ENCODE data around the gene PSMD12. TPM values are rescaled to one million over a fixed set of nuclear protein-coding genes. Genes with fewer than 3 reads are reported as not detected.

Gene PSMD12
- polyA plus RNA-seq (2013): 27.0 TPM

DNA sequence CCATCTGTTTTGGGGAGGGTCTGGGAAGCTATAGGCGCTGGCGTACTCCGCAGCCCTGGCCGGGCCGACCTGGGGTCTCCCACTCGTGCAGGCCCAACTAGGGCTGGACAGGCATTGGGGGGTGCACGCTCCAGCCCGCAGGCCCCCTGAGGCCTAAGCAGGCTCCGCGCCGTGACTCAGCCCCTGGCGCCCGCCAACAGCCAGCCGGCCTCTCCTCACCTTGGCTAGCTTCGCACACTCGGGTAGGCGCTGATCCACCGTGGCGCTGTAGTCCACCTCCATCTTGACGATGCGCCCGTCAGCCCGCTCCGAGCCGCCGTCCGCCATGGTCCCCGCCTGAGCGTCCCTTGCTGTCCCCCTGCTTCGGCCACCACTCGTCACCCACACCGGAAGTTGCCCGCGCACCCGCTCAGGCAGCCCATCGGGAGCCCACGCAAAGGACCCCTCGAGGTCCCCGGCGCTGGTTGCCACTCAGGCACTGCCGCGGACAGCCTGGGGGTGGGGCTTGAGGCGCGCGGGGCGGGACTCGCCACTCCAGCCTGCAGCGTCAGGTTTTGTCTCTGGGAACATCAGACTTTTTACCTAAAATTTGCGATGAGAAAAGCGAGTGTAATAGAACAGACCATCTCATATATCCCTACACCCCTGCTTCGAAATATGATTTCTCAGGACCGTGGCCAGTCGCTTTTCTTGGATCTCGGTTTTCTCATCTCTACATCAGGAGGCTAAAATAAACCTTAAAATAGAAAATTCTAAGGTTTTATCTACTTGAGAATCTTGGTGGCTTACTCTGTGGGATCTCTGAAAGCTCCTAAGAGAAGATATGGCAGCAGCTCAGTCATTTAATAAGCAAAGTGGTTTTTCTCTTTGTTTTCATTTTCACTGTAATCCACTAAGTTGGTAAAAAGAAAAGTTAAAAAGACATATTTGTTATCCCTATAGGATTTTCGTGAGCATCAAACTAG lies at the start of gene PSMD12:
Gene PSMD12 (minus strand): TSS at position 385 of the 965 bp plus-strand sequence. CDS start 58 bp downstream, at position 327.
- peak within 1 kb of the TSS; percentile 95 to 98 for H3K27ac ChIP-seq (ENCODE audit: insufficient read depth in 1 of 2, low read depth in 1 of 2, low read length in 2 of 2, poor library complexity in 1 of 2, severe bottlenecking in 2 of 2)
- ChIA-PET POLR2A (interaction anchor here (0.7 to 1.4 kb wide), 2 partner anchors 8 to 11 kb away, joined by 3 to 5 read pairs; partner anchors contain the start of gene PITPNC1), CTCF (interaction anchor here (1.2 to 1.4 kb wide), 3 partner anchors 9 to 108 kb away, joined by 3 to 12 read pairs (median 3); no protein-coding TSS in a partner anchor)
- DNase-seq: peak; percentile 90 to 94 (median 93)
- H3K4me1 ChIP-seq (ENCODE audit: control extremely low read depth in 1 of 4, control insufficient read depth in 4 of 4, insufficient read depth in 4 of 4, low read length in 3 of 4): peaks cover 11 to 42% (median 32%) of the 10 kb centered on the region in 4 experiments
- H3K36me3 ChIP-seq (ENCODE audit: control insufficient read depth in 4 of 4, insufficient read depth in 4 of 4, low read length in 3 of 4): peaks cover 2 to 12% (median 4%) of the 10 kb centered on the region in 4 experiments
- H3K4me3 ChIP-seq (ENCODE audit: control insufficient read depth in 1 of 7, extremely low read depth in 1 of 7, insufficient read depth in 4 of 7, low read depth in 2 of 7, low read length in 6 of 7): peak within 1 kb of the TSS; percentile 87 to 99 (median 97)
- H3K9me3 ChIP-seq (ENCODE audit: control extremely low read depth in 1 of 5, control insufficient read depth in 4 of 5, insufficient read depth in 2 of 5, low read depth in 1 of 5, low read length in 4 of 5): no peaks in the 10 kb centered on the region
- 2% methylated on average over 46 of the region's 55 CpGs for WGBS (ENCODE audit: insufficient coverage)
- H3K27me3 ChIP-seq (replicated peaks in 2 of 5; ENCODE audit: control insufficient read depth in 4 of 5, insufficient read depth in 5 of 5, low read length in 4 of 5): no peaks in the 10 kb centered on the region

DNA sequence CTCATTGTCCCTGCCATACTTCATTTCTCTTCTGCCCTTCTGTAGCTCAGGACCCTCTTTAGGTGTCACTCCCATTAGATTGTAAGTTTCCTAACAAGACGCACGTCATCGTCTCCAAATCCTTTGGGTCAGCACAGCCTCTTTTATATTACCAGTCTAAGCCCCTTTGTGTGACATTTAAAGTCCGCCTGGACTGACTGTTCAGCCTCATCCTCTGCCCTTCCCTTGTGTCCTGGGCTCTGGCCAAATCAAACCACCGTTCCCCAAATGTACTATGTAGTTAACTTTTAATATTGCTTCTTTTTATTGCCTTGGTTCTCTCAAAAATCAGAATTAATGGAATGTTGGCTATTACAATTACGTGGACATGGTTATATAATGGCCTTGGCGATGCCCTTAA lies 48.9 kb upstream of the PSMD12 start:
- DNase-seq: no peak
- H3K27ac ChIP-seq (ENCODE audit: insufficient read depth in 1 of 2, low read depth in 1 of 2, low read length in 2 of 2, poor library complexity in 1 of 2, severe bottlenecking in 2 of 2): no peak overlapping the region
- no peaks in the 10 kb centered on the region for H3K9me3 ChIP-seq (ENCODE audit: control extremely low read depth in 1 of 5, control insufficient read depth in 4 of 5, insufficient read depth in 2 of 5, low read depth in 1 of 5, low read length in 4 of 5)
- H3K36me3 ChIP-seq (ENCODE audit: control insufficient read depth in 4 of 4, insufficient read depth in 4 of 4, low read length in 3 of 4): no peaks in the 10 kb centered on the region
- ChIA-PET CTCF (interaction anchor here (1.0 kb wide), 1 partner anchor 60 kb away, joined by 3 read pairs; no protein-coding TSS in a partner anchor), POLR2A (no interaction called here)
- no CpG with 5 or more reads among the region's 7 CpGs for WGBS (ENCODE audit: insufficient coverage)
- no peak overlapping the region for H3K4me3 ChIP-seq (ENCODE audit: control insufficient read depth in 1 of 7, extremely low read depth in 1 of 7, insufficient read depth in 4 of 7, low read depth in 2 of 7, low read length in 6 of 7)
- H3K4me1 ChIP-seq (ENCODE audit: control extremely low read depth in 1 of 4, control insufficient read depth in 4 of 4, insufficient read depth in 4 of 4, low read length in 3 of 4): peaks cover 0 to 10% (median 1%) of the 10 kb centered on the region in 4 experiments
- no peaks in the 10 kb centered on the region for H3K27me3 ChIP-seq (replicated peaks in 2 of 5; ENCODE audit: control insufficient read depth in 4 of 5, insufficient read depth in 5 of 5, low read length in 4 of 5)

DNA sequence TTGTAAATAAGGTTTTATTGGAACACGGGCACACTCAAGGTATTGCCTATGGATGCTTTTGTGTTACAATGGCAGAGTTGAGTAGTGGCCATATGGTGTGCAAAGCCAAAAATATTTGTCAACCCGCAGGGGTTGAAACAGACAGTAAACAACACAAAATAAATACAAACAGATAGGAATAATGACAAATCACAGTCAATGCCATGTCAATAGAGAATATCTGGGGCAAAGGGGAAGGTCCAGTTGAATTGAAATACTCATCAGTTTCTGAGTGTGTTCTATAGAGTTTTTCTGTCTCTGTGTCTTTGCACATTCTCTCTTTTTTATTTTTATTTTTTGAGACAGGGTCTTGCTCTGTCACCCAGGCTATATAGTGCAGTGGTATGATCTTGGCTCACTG lies 48.2 kb upstream of the PSMD12 start:
- no peak overlapping the region for H3K4me3 ChIP-seq (ENCODE audit: control insufficient read depth in 1 of 7, extremely low read depth in 1 of 7, insufficient read depth in 4 of 7, low read depth in 2 of 7, low read length in 6 of 7)
- DNase-seq: no peak
- H3K36me3 ChIP-seq (ENCODE audit: control insufficient read depth in 4 of 4, insufficient read depth in 4 of 4, low read length in 3 of 4): no peaks in the 10 kb centered on the region
- H3K27ac ChIP-seq (ENCODE audit: insufficient read depth in 1 of 2, low read depth in 1 of 2, low read length in 2 of 2, poor library complexity in 1 of 2, severe bottlenecking in 2 of 2): no peak overlapping the region
- no peaks in the 10 kb centered on the region for H3K9me3 ChIP-seq (ENCODE audit: control extremely low read depth in 1 of 5, control insufficient read depth in 4 of 5, insufficient read depth in 2 of 5, low read depth in 1 of 5, low read length in 4 of 5)
- ChIA-PET CTCF (interaction anchor here (1.0 kb wide), 1 partner anchor 61 kb away, joined by 3 read pairs; no protein-coding TSS in a partner anchor), POLR2A (no interaction called here)
- H3K27me3 ChIP-seq (replicated peaks in 2 of 5; ENCODE audit: control insufficient read depth in 4 of 5, insufficient read depth in 5 of 5, low read length in 4 of 5): no peaks in the 10 kb centered on the region
- peaks cover 0 to 10% (median 1%) of the 10 kb centered on the region in 4 experiments for H3K4me1 ChIP-seq (ENCODE audit: control extremely low read depth in 1 of 4, control insufficient read depth in 4 of 4, insufficient read depth in 4 of 4, low read length in 3 of 4)
- WGBS (ENCODE audit: insufficient coverage): no CpG with 5 or more reads among the region's 2 CpGs

DNA sequence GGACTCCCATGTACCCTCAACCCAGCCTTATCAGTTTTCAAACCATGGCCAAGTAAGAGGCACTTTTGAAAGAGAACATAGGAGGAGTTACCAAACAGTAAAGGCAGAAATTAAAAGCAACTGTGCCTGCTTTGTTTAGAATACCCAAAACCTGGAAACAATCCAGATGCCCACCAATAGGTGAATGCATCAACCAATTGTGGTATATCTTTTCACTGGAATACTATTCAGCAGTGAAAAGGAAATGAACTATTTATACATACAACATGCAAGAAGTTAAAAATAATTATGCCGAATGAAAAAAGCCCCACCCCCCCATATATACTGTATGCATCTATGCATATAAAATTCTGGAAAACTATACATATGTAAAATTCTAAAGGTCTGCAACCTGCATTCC lies 47.8 kb upstream of the PSMD12 start:
- ChIA-PET CTCF (no interaction called here), POLR2A (no interaction called here)
- Histone ChIP-seq H3K4me3 (ENCODE audit: control insufficient read depth in 1 of 7, extremely low read depth in 1 of 7, insufficient read depth in 4 of 7, low read depth in 2 of 7, low read length in 6 of 7) (no peak overlapping the region), H3K27me3 (replicated peaks in 2 of 5; ENCODE audit: control insufficient read depth in 4 of 5, insufficient read depth in 5 of 5, low read length in 4 of 5) (no peaks in the 10 kb centered on the region), H3K4me1 (ENCODE audit: control extremely low read depth in 1 of 4, control insufficient read depth in 4 of 4, insufficient read depth in 4 of 4, low read length in 3 of 4) (peaks cover 0 to 10% (median 1%) of the 10 kb centered on the region in 4 experiments), H3K27ac (ENCODE audit: insufficient read depth in 1 of 2, low read depth in 1 of 2, low read length in 2 of 2, poor library complexity in 1 of 2, severe bottlenecking in 2 of 2) (no peak overlapping the region), H3K36me3 (ENCODE audit: control insufficient read depth in 4 of 4, insufficient read depth in 4 of 4, low read length in 3 of 4) (no peaks in the 10 kb centered on the region), H3K9me3 (ENCODE audit: control extremely low read depth in 1 of 5, control insufficient read depth in 4 of 5, insufficient read depth in 2 of 5, low read depth in 1 of 5, low read length in 4 of 5) (no peaks in the 10 kb centered on the region)
- no CpG with 5 or more reads among the region's 1 CpG for WGBS (ENCODE audit: insufficient coverage)
- DNase-seq: no peak

DNA sequence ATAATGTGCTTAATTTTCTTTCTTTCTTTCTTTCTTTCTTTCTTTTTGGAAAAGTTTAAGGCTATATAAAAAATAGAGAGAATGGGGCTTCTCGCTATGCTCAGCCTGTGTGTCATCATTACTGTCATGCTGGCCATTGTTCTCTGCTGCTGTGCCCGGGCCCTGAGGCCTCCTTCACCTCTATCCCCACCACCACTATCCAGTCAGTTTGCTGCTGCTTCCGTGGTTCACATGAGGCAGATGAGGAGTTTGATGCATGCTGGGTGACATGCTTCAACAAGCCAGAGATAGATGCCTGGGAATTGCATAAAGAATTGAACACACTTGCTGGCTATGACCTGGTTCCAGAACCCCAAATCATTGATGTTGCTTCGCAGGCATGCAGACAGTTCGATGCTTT lies 47.0 kb upstream of the PSMD12 start:
- ChIA-PET CTCF (no interaction called here), POLR2A (no interaction called here)
- Histone ChIP-seq H3K36me3 (ENCODE audit: control insufficient read depth in 4 of 4, insufficient read depth in 4 of 4, low read length in 3 of 4) (no peaks in the 10 kb centered on the region), H3K4me1 (ENCODE audit: control extremely low read depth in 1 of 4, control insufficient read depth in 4 of 4, insufficient read depth in 4 of 4, low read length in 3 of 4) (peaks cover 0 to 10% (median 1%) of the 10 kb centered on the region in 4 experiments), H3K27me3 (replicated peaks in 2 of 5; ENCODE audit: control insufficient read depth in 4 of 5, insufficient read depth in 5 of 5, low read length in 4 of 5) (no peaks in the 10 kb centered on the region), H3K4me3 (ENCODE audit: control insufficient read depth in 1 of 7, extremely low read depth in 1 of 7, insufficient read depth in 4 of 7, low read depth in 2 of 7, low read length in 6 of 7) (no peak overlapping the region), H3K27ac (ENCODE audit: insufficient read depth in 1 of 2, low read depth in 1 of 2, low read length in 2 of 2, poor library complexity in 1 of 2, severe bottlenecking in 2 of 2) (no peak overlapping the region), H3K9me3 (ENCODE audit: control extremely low read depth in 1 of 5, control insufficient read depth in 4 of 5, insufficient read depth in 2 of 5, low read depth in 1 of 5, low read length in 4 of 5) (no peaks in the 10 kb centered on the region)
- no peak for DNase-seq
- WGBS (ENCODE audit: insufficient coverage): 100% methylated on average over 3 of the region's 5 CpGs

DNA sequence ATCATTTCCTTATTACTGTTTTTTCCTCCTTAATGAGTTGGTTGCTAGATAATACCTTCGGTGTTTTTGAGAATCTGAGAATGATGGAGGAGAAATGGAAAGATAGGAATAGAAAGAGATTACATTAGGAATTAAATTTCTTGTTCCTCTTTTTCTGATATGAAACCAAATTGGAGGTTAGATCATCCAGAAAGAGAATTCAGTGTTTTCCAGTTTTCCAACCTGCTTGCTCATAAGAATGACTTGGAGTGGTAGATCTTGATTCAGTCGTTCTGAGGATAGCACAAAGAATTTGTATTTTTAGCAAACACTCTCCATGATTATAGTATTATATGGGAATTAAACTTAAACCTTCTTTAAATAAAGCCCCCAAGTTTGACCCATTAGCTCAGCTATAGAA lies 46.6 kb upstream of the PSMD12 start:
- DNase-seq: no peak
- H3K4me3 ChIP-seq (ENCODE audit: control insufficient read depth in 1 of 7, extremely low read depth in 1 of 7, insufficient read depth in 4 of 7, low read depth in 2 of 7, low read length in 6 of 7): no peak overlapping the region
- H3K27me3 ChIP-seq (replicated peaks in 2 of 5; ENCODE audit: control insufficient read depth in 4 of 5, insufficient read depth in 5 of 5, low read length in 4 of 5): no peaks in the 10 kb centered on the region
- ChIA-PET POLR2A (no interaction called here), CTCF (no interaction called here)
- no peaks in the 10 kb centered on the region for H3K36me3 ChIP-seq (ENCODE audit: control insufficient read depth in 4 of 4, insufficient read depth in 4 of 4, low read length in 3 of 4)
- peaks cover 0 to 10% (median 1%) of the 10 kb centered on the region in 4 experiments for H3K4me1 ChIP-seq (ENCODE audit: control extremely low read depth in 1 of 4, control insufficient read depth in 4 of 4, insufficient read depth in 4 of 4, low read length in 3 of 4)
- no peaks in the 10 kb centered on the region for H3K9me3 ChIP-seq (ENCODE audit: control extremely low read depth in 1 of 5, control insufficient read depth in 4 of 5, insufficient read depth in 2 of 5, low read depth in 1 of 5, low read length in 4 of 5)
- H3K27ac ChIP-seq (ENCODE audit: insufficient read depth in 1 of 2, low read depth in 1 of 2, low read length in 2 of 2, poor library complexity in 1 of 2, severe bottlenecking in 2 of 2): no peak overlapping the region
- WGBS (ENCODE audit: insufficient coverage): no CpG with 5 or more reads among the region's 2 CpGs

DNA sequence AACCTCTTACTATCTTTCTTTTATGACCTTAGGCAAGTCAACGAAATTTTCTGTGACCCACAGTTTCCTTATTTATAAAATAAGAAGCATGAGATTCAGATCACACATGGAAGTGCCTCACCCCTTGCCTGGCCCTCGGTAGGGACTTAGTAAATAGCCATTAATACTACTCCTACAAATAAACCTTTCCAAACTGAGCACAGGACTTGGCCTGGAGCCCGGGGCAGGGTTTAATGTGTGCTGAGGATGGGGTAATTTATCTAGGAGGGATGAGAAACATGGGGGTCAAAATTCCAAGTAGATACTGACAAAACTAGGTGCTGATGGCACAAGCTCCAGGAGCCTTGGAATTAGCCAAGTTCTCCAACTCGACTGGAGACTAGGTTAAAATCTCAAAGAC lies 45.7 kb upstream of the PSMD12 start:
- 90% methylated on average over 2 of the region's 4 CpGs for WGBS (ENCODE audit: insufficient coverage)
- ChIA-PET CTCF (no interaction called here), POLR2A (no interaction called here)
- no peaks in the 10 kb centered on the region for H3K36me3 ChIP-seq (ENCODE audit: control insufficient read depth in 4 of 4, insufficient read depth in 4 of 4, low read length in 3 of 4)
- no peaks in the 10 kb centered on the region for H3K27me3 ChIP-seq (replicated peaks in 2 of 5; ENCODE audit: control insufficient read depth in 4 of 5, insufficient read depth in 5 of 5, low read length in 4 of 5)
- DNase-seq: no peak
- no peaks in the 10 kb centered on the region for H3K9me3 ChIP-seq (ENCODE audit: control extremely low read depth in 1 of 5, control insufficient read depth in 4 of 5, insufficient read depth in 2 of 5, low read depth in 1 of 5, low read length in 4 of 5)
- H3K27ac ChIP-seq (ENCODE audit: insufficient read depth in 1 of 2, low read depth in 1 of 2, low read length in 2 of 2, poor library complexity in 1 of 2, severe bottlenecking in 2 of 2): no peak overlapping the region
- peaks cover 0 to 10% (median 1%) of the 10 kb centered on the region in 4 experiments for H3K4me1 ChIP-seq (ENCODE audit: control extremely low read depth in 1 of 4, control insufficient read depth in 4 of 4, insufficient read depth in 4 of 4, low read length in 3 of 4)
- H3K4me3 ChIP-seq (ENCODE audit: control insufficient read depth in 1 of 7, extremely low read depth in 1 of 7, insufficient read depth in 4 of 7, low read depth in 2 of 7, low read length in 6 of 7): no peak overlapping the region

Measured in common myeloid progenitor, CD34-positive (primary cell).